ENCODE measurements around the gene DDN. TPM values are rescaled to one million over a fixed set of nuclear protein-coding genes. Genes with fewer than 3 reads are reported as not detected.

Gene DDN
- total RNA-seq, 1 experiment from 2014 or later = 0.17 TPM

DNA sequence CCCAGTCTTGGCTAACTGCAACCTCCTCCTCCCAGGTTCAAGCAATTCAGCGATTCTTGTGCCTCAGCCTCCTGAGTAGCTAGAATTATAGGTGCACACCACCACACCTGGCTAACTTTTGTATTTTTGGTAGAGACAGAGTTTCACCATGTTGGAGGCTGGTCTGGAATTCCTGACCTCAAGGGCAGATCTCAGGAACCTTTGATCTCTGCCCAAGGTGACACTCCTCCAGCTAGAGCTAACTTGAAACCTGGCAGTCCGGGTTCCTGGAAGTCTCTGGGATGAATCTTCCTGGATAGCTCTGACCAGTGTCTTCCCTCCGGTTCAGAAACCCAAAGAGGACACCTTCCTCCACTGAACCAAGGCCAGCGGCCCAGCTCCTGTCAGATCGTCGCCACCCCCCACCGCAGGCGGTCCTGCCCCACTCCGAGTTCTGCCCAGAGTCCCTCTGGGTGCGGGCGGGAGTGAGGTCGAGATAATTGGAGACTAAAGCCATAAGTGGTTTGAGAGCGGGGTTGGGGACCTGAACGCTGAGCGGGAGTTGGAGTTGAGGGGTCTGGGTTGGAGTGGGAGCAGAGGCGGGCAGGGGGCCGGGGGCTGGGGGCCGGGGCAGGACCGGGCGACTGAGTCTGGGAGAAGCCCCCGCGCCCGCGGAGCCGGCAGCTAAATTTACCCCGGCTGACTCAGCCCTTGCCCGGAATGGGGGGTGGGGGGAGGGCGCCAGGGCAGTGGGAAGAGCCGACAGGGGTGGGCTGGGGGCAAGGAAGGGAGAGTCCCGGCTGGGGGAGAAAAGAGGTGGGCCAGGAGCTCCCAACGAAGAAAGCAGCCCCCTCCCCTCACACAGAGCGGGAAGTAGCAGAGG lies 4.7 kb downstream of the DDN start:
- no peaks in the 10 kb centered on the region for H3K9me3 ChIP-seq (ENCODE audit: insufficient read depth, low read depth)
- intact Hi-C loops (cut with micrococcal nuclease; ENCODE audit: unreplicated experiment) = loop anchor here (1.0 to 10.0 kb wide), 6 partner anchors 128 to 452 kb away; partner anchors contain the start of genes CACNB3 and KANSL2
- TF ChIP-seq EZH2 (IDR thresholded peaks at IDR 0.05; ENCODE audit: low read depth) (no peak), CTCF (conservative IDR thresholded peaks at IDR 0.05) (no peak)
- BruUV-seq (replicated peaks) = no TSS peak
- DNase-seq = no peak
- H3F3A ChIP-seq (ENCODE audit: insufficient read depth, low read depth) = peaks cover 22% of the 10 kb centered on the region
- POLR2A ChIA-PET (ENCODE audit: unreplicated experiment) = no interaction called here
- no peaks in the 10 kb centered on the region for H3K79me2 ChIP-seq (ENCODE audit: low read depth)
- H3K9me2 ChIP-seq (ENCODE audit: insufficient read depth) = no peaks in the 10 kb centered on the region
- H4K20me1 ChIP-seq (ENCODE audit: insufficient read depth) = no peaks in the 10 kb centered on the region
- no peak overlapping the region for H3K4me3 ChIP-seq
- CTCF ChIA-PET = interaction anchor here (0.5 to 0.7 kb wide), 4 partner anchors 12 to 839 kb away, joined by 3 to 12 read pairs (median 3); no protein-coding TSS in a partner anchor
- H2AFZ ChIP-seq = no peak overlapping the region
- peaks cover 13% of the 10 kb centered on the region for H3K4me1 ChIP-seq (replicated peaks; ENCODE audit: insufficient read depth)
- no peak overlapping the region for H3K27ac ChIP-seq
- peak overlapping the region; percentile 27; the same call in 1 of the 2 replicates for H3K4me2 ChIP-seq
- H3K36me3 ChIP-seq (ENCODE audit: low read depth) = no peaks in the 10 kb centered on the region
- H3K27me3 ChIP-seq (ENCODE audit: insufficient read depth, low read depth) = no peaks in the 10 kb centered on the region

DNA sequence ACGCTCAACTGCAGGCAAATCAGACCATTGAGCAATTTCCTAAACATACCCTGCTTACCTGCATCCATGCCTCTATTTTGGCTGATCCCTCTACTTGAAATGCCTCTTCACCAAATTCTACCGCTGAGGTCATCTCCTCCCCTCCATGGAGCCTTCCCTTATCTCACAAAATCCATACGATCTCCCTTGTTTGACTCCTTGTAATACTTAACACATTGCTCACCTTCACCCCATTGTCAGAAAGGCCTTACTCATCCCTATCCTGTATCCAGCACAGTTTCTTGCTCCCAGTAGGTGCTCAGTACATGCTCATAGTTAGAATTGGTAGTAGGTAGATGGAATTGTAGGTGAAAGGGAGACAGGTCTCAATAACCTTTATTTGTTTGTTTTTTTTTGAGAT lies 5.4 kb downstream of the DDN start:
- Histone ChIP-seq H3F3A (ENCODE audit: insufficient read depth, low read depth) (peaks cover 22% of the 10 kb centered on the region), H3K4me2 (peak overlapping the region; percentile 27; the same call in 1 of the 2 replicates), H3K9me3 (ENCODE audit: insufficient read depth, low read depth) (no peaks in the 10 kb centered on the region), H3K27me3 (ENCODE audit: insufficient read depth, low read depth) (peaks cover 4% of the 10 kb centered on the region; the same call in 1 of the 2 replicates), H3K79me2 (ENCODE audit: low read depth) (no peaks in the 10 kb centered on the region), H3K4me1 (replicated peaks; ENCODE audit: insufficient read depth) (peaks cover 11% of the 10 kb centered on the region), H3K27ac (no peak overlapping the region), H3K36me3 (ENCODE audit: low read depth) (no peaks in the 10 kb centered on the region), H3K4me3 (no peak overlapping the region), H3K9me2 (ENCODE audit: insufficient read depth) (no peaks in the 10 kb centered on the region), H4K20me1 (ENCODE audit: insufficient read depth) (no peaks in the 10 kb centered on the region), H2AFZ (no peak overlapping the region)
- POLR2A ChIA-PET (ENCODE audit: unreplicated experiment) = no interaction called here
- intact Hi-C loops (cut with micrococcal nuclease; ENCODE audit: unreplicated experiment) = loop anchor here (10.0 kb wide), 1 partner anchor 309 kb away; the partner anchor contains the start of gene KANSL2
- peak in 1 of 2 experiments; percentile 52 for DNase-seq
- TF ChIP-seq EZH2 (IDR thresholded peaks at IDR 0.05; ENCODE audit: low read depth) (no peak), CTCF (conservative IDR thresholded peaks at IDR 0.05) (no peak)
- CTCF ChIA-PET = interaction anchor here (0.6 kb wide), 1 partner anchor 94 kb away, joined by 6 read pairs; no protein-coding TSS in a partner anchor
- BruUV-seq (replicated peaks) = no TSS peak

- H3K9me2 ChIP-seq (ENCODE audit: insufficient read depth) = no peaks in the 10 kb centered on the region
- BruUV-seq (replicated peaks) = no TSS peak
- H3F3A ChIP-seq (ENCODE audit: insufficient read depth, low read depth) = peaks cover 22% of the 10 kb centered on the region
- intact Hi-C loops (cut with micrococcal nuclease; ENCODE audit: unreplicated experiment) = loop anchor here (10.0 kb wide), 1 partner anchor 307 kb away; the partner anchor contains the start of gene KANSL2
- no peak overlapping the region for H3K4me2 ChIP-seq
- H3K36me3 ChIP-seq (ENCODE audit: low read depth) = no peaks in the 10 kb centered on the region
- no peaks in the 10 kb centered on the region for H3K9me3 ChIP-seq (ENCODE audit: insufficient read depth, low read depth)
- no peaks in the 10 kb centered on the region for H4K20me1 ChIP-seq (ENCODE audit: insufficient read depth)
- no peak for TF ChIP-seq CTCF (conservative IDR thresholded peaks at IDR 0.05)
- no peak for TF ChIP-seq EZH2 (IDR thresholded peaks at IDR 0.05; ENCODE audit: low read depth)
- no peaks in the 10 kb centered on the region for H3K79me2 ChIP-seq (ENCODE audit: low read depth)
- CTCF ChIA-PET = interaction anchor here (0.7 kb wide), 2 partner anchors 113 to 231 kb away, joined by 3 to 4 read pairs; no protein-coding TSS in a partner anchor
- no peak overlapping the region for H2AFZ ChIP-seq
- POLR2A ChIA-PET (ENCODE audit: unreplicated experiment) = no interaction called here
- peaks cover 11% of the 10 kb centered on the region for H3K4me1 ChIP-seq (replicated peaks; ENCODE audit: insufficient read depth)
- peaks cover 4% of the 10 kb centered on the region; the same call in 1 of the 2 replicates for H3K27me3 ChIP-seq (ENCODE audit: insufficient read depth, low read depth)
- no peak overlapping the region for H3K4me3 ChIP-seq
- DNase-seq = no peak
- H3K27ac ChIP-seq = no peak overlapping the region
Measured at GRCh38 chr12:48991247-48992050, 7.7 kb downstream of the DDN start.

Measured in PC-9 (cell line).